ENCODE results near the gene ABCD3.

Gene ABCD3

DNA sequence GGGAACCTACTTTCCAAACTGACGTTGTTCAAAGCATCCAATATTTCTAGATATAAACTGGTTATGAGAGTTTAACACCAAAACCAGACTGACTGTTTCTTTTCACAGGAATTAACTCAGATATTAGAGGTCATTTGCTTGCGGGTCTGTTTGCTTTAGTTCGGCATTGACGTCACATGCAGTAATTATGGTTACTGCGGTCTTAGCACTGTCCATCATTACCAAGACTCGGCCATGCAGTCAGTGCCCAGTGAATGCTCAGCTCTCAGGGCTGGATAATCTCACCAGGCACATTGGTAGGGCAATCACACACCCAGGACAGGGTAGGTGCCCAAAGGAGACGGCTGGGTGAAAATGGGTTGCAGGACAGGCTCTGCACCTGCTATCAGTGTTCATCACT, 133.3 kb downstream of the ABCD3 start:
- TF ChIP-seq CTCF (IDR thresholded peaks at IDR 0.05; ENCODE audit: low read depth, low read length) = no peak
- DNase-seq (ENCODE audit: low read depth, low spot score) = no peak
- in situ Hi-C loops (cut with HindIII; ENCODE audit: low sequenced_read_pairs) = no loop called here
- H3K4me3 ChIP-seq (ENCODE audit: low read depth, low read length) = no peak overlapping the region

- in situ Hi-C loops (cut with HindIII; ENCODE audit: low sequenced_read_pairs) = no loop called here
- no peak for DNase-seq (ENCODE audit: low read depth, low spot score)
- TF ChIP-seq CTCF (IDR thresholded peaks at IDR 0.05; ENCODE audit: low read depth, low read length) = no peak
- no peak overlapping the region for H3K4me3 ChIP-seq (ENCODE audit: low read depth, low read length)
Measured at GRCh38 chr1:94552071-94552586, 133.9 kb downstream of the ABCD3 start.

- in situ Hi-C loops (cut with HindIII; ENCODE audit: low sequenced_read_pairs) = no loop called here
- H3K4me3 ChIP-seq (ENCODE audit: low read depth, low read length) = no peak overlapping the region
- TF ChIP-seq CTCF (IDR thresholded peaks at IDR 0.05; ENCODE audit: low read depth, low read length) = no peak
- DNase-seq (ENCODE audit: low read depth, low spot score) = peak; percentile 58
Measured at GRCh38 chr1:94553323-94553730, 135.1 kb downstream of the ABCD3 start.

- DNase-seq (ENCODE audit: low read depth, low spot score) = no peak
- H3K4me3 ChIP-seq (ENCODE audit: low read depth, low read length) = no peak overlapping the region
- no peak for TF ChIP-seq CTCF (IDR thresholded peaks at IDR 0.05; ENCODE audit: low read depth, low read length)
- in situ Hi-C loops (cut with HindIII; ENCODE audit: low sequenced_read_pairs) = no loop called here
Measured at GRCh38 chr1:94553931-94554330, 135.7 kb downstream of the ABCD3 start.

DNA sequence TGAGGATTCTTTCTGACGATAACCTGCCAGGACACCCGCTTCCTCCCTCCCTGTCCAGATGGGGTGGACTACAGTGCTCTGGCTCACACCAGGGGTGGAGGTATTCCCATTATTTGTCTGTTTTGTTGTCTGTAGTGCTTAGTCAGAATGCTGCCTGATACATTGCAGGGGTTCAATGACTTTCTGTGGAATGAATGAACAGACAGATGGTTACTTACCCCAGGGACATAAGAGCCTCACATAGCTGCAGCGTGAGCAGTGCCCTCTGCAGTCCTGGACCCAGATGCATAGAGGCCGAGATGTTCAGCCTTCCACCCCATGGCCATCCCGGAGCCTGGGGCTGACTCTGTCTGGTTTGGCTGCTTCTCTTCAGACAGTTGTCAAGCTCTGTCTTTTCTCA, 136.4 kb downstream of the ABCD3 start:
- no peak overlapping the region for H3K4me3 ChIP-seq (ENCODE audit: low read depth, low read length)
- no peak for TF ChIP-seq CTCF (IDR thresholded peaks at IDR 0.05; ENCODE audit: low read depth, low read length)
- no peak for DNase-seq (ENCODE audit: low read depth, low spot score)
- in situ Hi-C loops (cut with HindIII; ENCODE audit: low sequenced_read_pairs) = no loop called here

DNA sequence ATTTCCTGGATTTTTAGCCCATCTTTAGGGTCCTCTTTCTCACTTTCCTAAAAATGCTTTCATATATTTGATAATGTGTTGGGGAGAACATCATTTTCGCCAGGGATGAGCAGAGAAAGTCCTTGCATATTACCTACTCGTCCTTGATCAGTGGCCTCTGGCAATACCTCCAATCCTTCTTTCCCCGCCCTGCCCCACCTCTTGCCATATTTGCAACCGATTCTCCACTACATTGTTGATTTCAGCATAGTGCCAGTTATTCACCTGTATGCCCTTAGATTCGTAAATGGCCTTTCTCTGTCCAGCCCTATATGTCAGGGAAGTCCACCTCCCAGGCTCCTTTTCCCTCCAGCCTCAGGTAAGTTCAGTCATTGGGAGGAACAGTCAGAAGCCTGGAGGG, 136.9 kb downstream of the ABCD3 start:
- TF ChIP-seq CTCF (IDR thresholded peaks at IDR 0.05; ENCODE audit: low read depth, low read length) = no peak
- DNase-seq (ENCODE audit: low read depth, low spot score) = no peak
- in situ Hi-C loops (cut with HindIII; ENCODE audit: low sequenced_read_pairs) = no loop called here
- no peak overlapping the region for H3K4me3 ChIP-seq (ENCODE audit: low read depth, low read length)

DNA sequence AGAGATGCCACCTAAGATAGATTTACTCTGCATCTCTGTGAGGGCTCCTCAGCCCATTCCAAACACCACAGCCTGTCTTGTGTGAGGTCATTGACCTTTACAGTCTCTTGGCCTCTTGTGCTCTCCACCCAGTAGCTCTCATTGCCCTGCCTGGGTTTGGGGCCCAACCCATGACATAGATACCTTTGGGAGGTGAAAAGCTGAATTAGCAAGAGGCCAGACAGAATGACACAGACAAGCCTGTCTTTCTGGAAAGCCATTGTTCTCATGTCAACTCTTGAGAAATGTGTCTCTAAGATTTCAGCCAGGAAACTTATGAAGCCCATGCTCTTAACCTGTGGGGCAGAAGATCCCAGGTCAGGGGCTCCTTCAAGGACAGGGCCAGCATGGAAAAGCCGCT, 141.7 kb downstream of the ABCD3 start:
- in situ Hi-C loops (cut with HindIII; ENCODE audit: low sequenced_read_pairs) = no loop called here
- H3K4me3 ChIP-seq (ENCODE audit: low read depth, low read length) = no peak overlapping the region
- TF ChIP-seq CTCF (IDR thresholded peaks at IDR 0.05; ENCODE audit: low read depth, low read length) = no peak
- no peak for DNase-seq (ENCODE audit: low read depth, low spot score)

Data from astrocyte of the spinal cord (primary cell).